A673 (cell line): ENCODE results near the gene TAF3. TPM values are rescaled to one million over a fixed set of nuclear protein-coding genes. Genes with fewer than 3 reads are reported as not detected.

ENCODE experiments used
- BruUV-seq: library from RNA; stranded (reverse); fragments of 400-500 nt; replicated peaks from 2 replicates; lab custom pipeline; 2021; lab: Mats Ljungman, UMichigan
- CTCF ChIA-PET: fragments of 300-600 bp; sonication (Branson Sonifier 250); formaldehyde crosslinking; loops from one replicate; lab custom pipeline; 2022; ENCODE audit warnings: antibody characterized with exemption; lab: Charles Lee
- POLR2A ChIA-PET: fragments of 300-600 bp; sonication (Branson Sonifier 250); formaldehyde crosslinking; loops from one replicate; lab custom pipeline; 2022; ENCODE audit warnings: antibody characterized with exemption; ENCODE audit not compliant: low non-redundant PET; lab: Charles Lee
- DNase-seq: peaks from one replicate; pipeline ENCODE4 v3.0.0-alpha.2; 2015; ENCODE audit warnings: low spot score
- H3K27ac ChIP-seq: fragments of 200-600 bp; sonication (generic); 2 replicates; pipeline ENCODE4 v1.5.1; 2016; ENCODE audit warnings: mixed run types, low read depth, mild to moderate bottlenecking, mixed read lengths, antibody characterized with exemption, low read length; ENCODE audit not compliant: poor library complexity, severe bottlenecking
- H3K27me3 ChIP-seq: fragments of 200-600 bp; sonication (generic); replicated peaks from 2 replicates; pipeline ENCODE4 v1.6.1; 2017; ENCODE audit warnings: mixed run types, low read depth, mild to moderate bottlenecking, mixed read lengths, antibody characterized with exemption, low read length; ENCODE audit not compliant: insufficient read depth, poor library complexity
- H3K36me3 ChIP-seq: fragments of 200-600 bp; sonication (generic); 2 replicates; pipeline ENCODE4 v1.6.1; 2016; ENCODE audit warnings: mixed run types, mild to moderate bottlenecking, mixed read lengths, antibody characterized with exemption, low read length; ENCODE audit not compliant: insufficient read depth, poor library complexity, severe bottlenecking
- H3K4me1 ChIP-seq: fragments of 200-600 bp; sonication (generic); 2 replicates; pipeline ENCODE4 v1.6.1; 2017; ENCODE audit warnings: mixed run types, mild to moderate bottlenecking, mixed read lengths, antibody characterized with exemption, low read length; ENCODE audit not compliant: insufficient read depth, poor library complexity, severe bottlenecking
- H3K4me3 ChIP-seq: fragments of 200-600 bp; sonication (generic); 2 replicates; pipeline ENCODE4 v1.5.1; 2016; ENCODE audit warnings: low read depth, mixed run types, mild to moderate bottlenecking, mixed read lengths, low read length; ENCODE audit not compliant: poor library complexity, severe bottlenecking
- H3K9me3 ChIP-seq: fragments of 200-600 bp; sonication (generic); 2 replicates; pipeline ENCODE4 v1.6.1; 2016; ENCODE audit warnings: mixed run types, low read depth, mild to moderate bottlenecking, mixed read lengths, antibody characterized with exemption, low read length; ENCODE audit not compliant: poor library complexity, severe bottlenecking
- CTCF ChIP-seq: fragments of 300-800, 200-600 bp; sonication (generic); conservative IDR thresholded peaks from 2 replicates; pipeline ENCODE4 v1.5.1; 2017; ENCODE audit warnings: low read depth, mild to moderate bottlenecking, antibody characterized with exemption, low read length, moderate library complexity, mixed read lengths
- EZH2 ChIP-seq: fragments of 200-600 bp; sonication (generic); IDR thresholded peaks from 2 replicates; pipeline ENCODE4 v1.6.1; 2017; ENCODE audit warnings: borderline replicate concordance, low read depth, mild to moderate bottlenecking, mixed read lengths, antibody characterized with exemption, low read length; ENCODE audit not compliant: poor library complexity, severe bottlenecking
- intact Hi-C: fragments of 100-400 bp; cut with micrococcal nuclease; formaldehyde crosslinking; loops from one replicate; pipeline ENCODE4 v1.10.0; 2022; ENCODE audit not compliant: unreplicated experiment
- total RNA-seq: library from RNA; stranded (reverse); gene quantifications from 2 replicates; pipeline ENCODE4 v1.2.3, GENCODE V29; 2021

The TAF3 gene
- total RNA-seq, 1 experiment from 2014 or later: 14.0 TPM

GRCh38 chr10:7917736-7918135, 99.4 kb downstream of the TAF3 start:
- TF ChIP-seq CTCF (no peak), EZH2 (no peak)
- Histone ChIP-seq H3K4me1 (no peaks in the 10 kb centered on the region), H3K36me3 (no peaks in the 10 kb centered on the region), H3K9me3 (no peaks in the 10 kb centered on the region), H3K27ac (no peak overlapping the region), H3K27me3 (no peaks in the 10 kb centered on the region), H3K4me3 (no peak overlapping the region)
- intact Hi-C loops: no loop called here
- ChIA-PET POLR2A (no interaction called here), CTCF (no interaction called here)
- DNase-seq: no peak
- no TSS peak for BruUV-seq

- no peak for DNase-seq
- intact Hi-C loops: no loop called here
- TF ChIP-seq CTCF (no peak), EZH2 (no peak)
- no peaks in the 10 kb centered on the region for H3K36me3 ChIP-seq
- POLR2A ChIA-PET: no interaction called here
- H3K4me3 ChIP-seq: no peak overlapping the region
- no peaks in the 10 kb centered on the region for H3K27me3 ChIP-seq
- CTCF ChIA-PET: no interaction called here
- no peak overlapping the region for H3K27ac ChIP-seq
- no peaks in the 10 kb centered on the region for H3K4me1 ChIP-seq
- H3K9me3 ChIP-seq: no peaks in the 10 kb centered on the region
- BruUV-seq: no TSS peak
Measured at GRCh38 chr10:7922707-7923106, 104.4 kb downstream of the TAF3 start.

GRCh38 chr10:7928536-7928935, 110.2 kb downstream of the TAF3 start:
- BruUV-seq: no TSS peak
- CTCF ChIA-PET: no interaction called here
- intact Hi-C loops: no loop called here
- Histone ChIP-seq H3K27me3 (no peaks in the 10 kb centered on the region), H3K27ac (no peak overlapping the region), H3K36me3 (no peaks in the 10 kb centered on the region), H3K4me1 (no peaks in the 10 kb centered on the region), H3K4me3 (no peak overlapping the region), H3K9me3 (no peaks in the 10 kb centered on the region)
- POLR2A ChIA-PET: no interaction called here
- no peak for DNase-seq
- TF ChIP-seq EZH2 (no peak), CTCF (no peak)
